Cardiac septum (tissue), 1 donor: ENCODE data around the gene MYO1F. TPM values are rescaled to one million over a fixed set of nuclear protein-coding genes. Genes with fewer than 3 reads are reported as not detected.
A peak's percentile ranks its signal among the peaks of the same experiment; 100 is the strongest.

Experiments
- DNase-seq: peaks from one replicate; pipeline ENCODE4 v3.0.0-alpha.2; 2020; ENCODE audit warnings: low spot score
- intact Hi-C: fragments of 100-400 bp; cut with DNase I; formaldehyde crosslinking; loops from one replicate; pipeline ENCODE4 v1.14.0; 2022
- total RNA-seq: library from RNA; stranded (reverse); fragmentation: NEBNext Ultra II Directional; extraction: Animal tissue kit (Norgen Biotek cat#: 25700); gene quantifications from one replicate; pipeline ENCODE4 v1.2.1, GENCODE V29; 2021
- donor health status: DM: no; HTN: no; CAD: no.

MYO1F gene
- total RNA-seq, 1 donor from 2014 or later, result 9.0 TPM

GRCh38 chr19:8503510-8503909, 73.7 kb downstream of the MYO1F start:
- intact Hi-C loops, result no loop called here
- DNase-seq, result no peak

- intact Hi-C loops, result no loop called here
- no peak for DNase-seq
These were observed 75.3 kb downstream of the MYO1F start for GRCh38 chr19:8501981-8502380.

- no peak for DNase-seq
- intact Hi-C loops, result no loop called here
These were observed 75.7 kb downstream of the MYO1F start for GRCh38 chr19:8501516-8501915.

GRCh38 chr19:8500158-8500557, 77.1 kb downstream of the MYO1F start:
- DNase-seq, result no peak
- intact Hi-C loops, result no loop called here

GRCh38 chr19:8499048-8499833, 78.0 kb downstream of the MYO1F start:
- no peak for DNase-seq
- intact Hi-C loops, result no loop called here

GRCh38 chr19:8498295-8498694, 78.9 kb downstream of the MYO1F start:
- intact Hi-C loops, result no loop called here
- no peak for DNase-seq

GRCh38 chr19:8494158-8494557, 83.1 kb downstream of the MYO1F start:
- DNase-seq, result peak; percentile 79
- intact Hi-C loops, result no loop called here

- intact Hi-C loops, result no loop called here
- no peak for DNase-seq
These were observed 85.7 kb downstream of the MYO1F start for GRCh38 chr19:8491574-8491973.

GRCh38 chr19:8490873-8491272, 86.4 kb downstream of the MYO1F start:
- intact Hi-C loops, result no loop called here
- no peak for DNase-seq

GRCh38 chr19:8490395-8490760, 86.9 kb downstream of the MYO1F start:
- no peak for DNase-seq
- intact Hi-C loops, result no loop called here

GRCh38 chr19:8489561-8490394, 87.5 kb downstream of the MYO1F start:
- no peak for DNase-seq
- intact Hi-C loops, result no loop called here

- intact Hi-C loops, result no loop called here
- DNase-seq, result no peak
These were observed 88.9 kb downstream of the MYO1F start for GRCh38 chr19:8488365-8488764.

GRCh38 chr19:8487137-8487851, 89.9 kb downstream of the MYO1F start:
- DNase-seq, result peak; percentile 91
- intact Hi-C loops, result no loop called here

GRCh38 chr19:8486661-8487136, 90.5 kb downstream of the MYO1F start:
- intact Hi-C loops, result no loop called here
- peak; percentile 39 for DNase-seq

- intact Hi-C loops, result no loop called here
- peak; percentile 57 for DNase-seq
These were observed 91.5 kb downstream of the MYO1F start for GRCh38 chr19:8485561-8486371.

GRCh38 chr19:8484331-8484894, 92.8 kb downstream of the MYO1F start:
- intact Hi-C loops, result no loop called here
- DNase-seq, result peak; percentile 83

- intact Hi-C loops, result no loop called here
- no peak for DNase-seq
These were observed 94.1 kb downstream of the MYO1F start for GRCh38 chr19:8483165-8483564.

GRCh38 chr19:8482696-8483095, 94.5 kb downstream of the MYO1F start:
- intact Hi-C loops, result no loop called here
- no peak for DNase-seq

GRCh38 chr19:8481616-8482015, 95.6 kb downstream of the MYO1F start:
- intact Hi-C loops, result no loop called here
- no peak for DNase-seq
